ENCODE measurements around the gene HES3.

DNA sequence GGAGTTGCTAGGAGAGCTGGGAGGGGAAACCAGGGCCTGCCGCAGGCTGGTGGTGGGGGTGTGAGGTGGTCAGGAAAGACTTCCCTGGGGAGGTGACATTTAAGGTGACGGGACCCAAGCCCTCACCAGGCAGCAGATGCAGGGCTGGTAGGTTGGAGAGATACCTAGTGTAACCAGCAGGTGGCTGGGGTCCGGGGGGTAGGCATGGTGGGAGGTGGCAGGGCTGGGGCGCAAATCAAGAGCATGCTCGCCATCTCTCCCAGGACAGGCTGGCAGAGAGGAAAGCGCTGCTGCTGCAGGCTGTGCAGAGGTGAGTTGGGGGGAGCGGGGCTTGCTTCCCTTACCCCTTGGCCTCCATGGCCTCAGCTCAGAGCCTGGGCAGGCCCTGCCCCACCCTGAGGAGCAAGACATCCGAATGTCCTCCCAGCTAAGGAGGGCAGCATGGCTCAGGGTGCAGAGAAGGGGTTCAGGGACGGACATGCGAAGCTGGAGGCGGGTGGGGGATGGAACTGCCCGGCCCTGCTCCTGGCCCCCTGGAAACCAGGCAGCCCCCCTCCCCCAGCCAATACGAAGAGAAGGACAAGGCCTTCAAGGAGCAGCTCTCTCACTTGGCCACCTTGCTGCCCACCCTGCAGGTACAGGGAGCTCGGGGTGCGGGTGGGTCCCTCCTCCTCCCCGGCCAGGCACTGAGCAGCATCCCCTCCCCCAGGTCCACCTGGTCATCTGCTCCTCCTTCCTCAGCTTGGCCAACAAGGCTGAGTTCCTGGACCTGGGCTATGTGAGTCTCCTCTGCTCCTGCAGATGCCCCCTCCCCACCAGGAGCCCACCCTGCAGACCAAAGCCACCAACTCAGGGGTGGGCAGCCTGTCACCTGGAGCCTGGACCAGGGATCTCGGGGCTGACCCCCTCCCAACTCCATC is 34.1 kb upstream of the HES3 start:
- TF ChIP-seq, protein P1, sequence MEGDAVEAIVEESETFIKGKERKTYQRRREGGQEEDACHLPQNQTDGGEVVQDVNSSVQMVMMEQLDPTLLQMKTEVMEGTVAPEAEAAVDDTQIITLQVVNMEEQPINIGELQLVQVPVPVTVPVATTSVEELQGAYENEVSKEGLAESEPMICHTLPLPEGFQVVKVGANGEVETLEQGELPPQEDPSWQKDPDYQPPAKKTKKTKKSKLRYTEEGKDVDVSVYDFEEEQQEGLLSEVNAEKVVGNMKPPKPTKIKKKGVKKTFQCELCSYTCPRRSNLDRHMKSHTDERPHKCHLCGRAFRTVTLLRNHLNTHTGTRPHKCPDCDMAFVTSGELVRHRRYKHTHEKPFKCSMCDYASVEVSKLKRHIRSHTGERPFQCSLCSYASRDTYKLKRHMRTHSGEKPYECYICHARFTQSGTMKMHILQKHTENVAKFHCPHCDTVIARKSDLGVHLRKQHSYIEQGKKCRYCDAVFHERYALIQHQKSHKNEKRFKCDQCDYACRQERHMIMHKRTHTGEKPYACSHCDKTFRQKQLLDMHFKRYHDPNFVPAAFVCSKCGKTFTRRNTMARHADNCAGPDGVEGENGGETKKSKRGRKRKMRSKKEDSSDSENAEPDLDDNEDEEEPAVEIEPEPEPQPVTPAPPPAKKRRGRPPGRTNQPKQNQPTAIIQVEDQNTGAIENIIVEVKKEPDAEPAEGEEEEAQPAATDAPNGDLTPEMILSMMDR (IDR thresholded peaks at IDR 0.05; ENCODE audit: low read depth, low read length, poor library complexity, severe bottlenecking), result peak; percentile 27
- no peak for TF ChIP-seq EZH2phosphoT487 (IDR thresholded peaks at IDR 0.05; ENCODE audit: borderline replicate concordance, low read length)

Measured in DOHH2 (cell line).